ENCODE measurements around the gene RRAS. TPM values are rescaled to one million over a fixed set of nuclear protein-coding genes. Genes with fewer than 3 reads are reported as not detected.
A peak's percentile ranks its signal among the peaks of the same experiment; 100 is the strongest.
"Not testable (repeated sequence)": the region's sequence is repeated elsewhere in the genome, so short reads cannot be mapped to it uniquely, and the experiment has no call there.

The RRAS gene
- total RNA-seq, 4 donors from 2014 or later = 14.0 to 20.2 (median 18.8) TPM

DNA sequence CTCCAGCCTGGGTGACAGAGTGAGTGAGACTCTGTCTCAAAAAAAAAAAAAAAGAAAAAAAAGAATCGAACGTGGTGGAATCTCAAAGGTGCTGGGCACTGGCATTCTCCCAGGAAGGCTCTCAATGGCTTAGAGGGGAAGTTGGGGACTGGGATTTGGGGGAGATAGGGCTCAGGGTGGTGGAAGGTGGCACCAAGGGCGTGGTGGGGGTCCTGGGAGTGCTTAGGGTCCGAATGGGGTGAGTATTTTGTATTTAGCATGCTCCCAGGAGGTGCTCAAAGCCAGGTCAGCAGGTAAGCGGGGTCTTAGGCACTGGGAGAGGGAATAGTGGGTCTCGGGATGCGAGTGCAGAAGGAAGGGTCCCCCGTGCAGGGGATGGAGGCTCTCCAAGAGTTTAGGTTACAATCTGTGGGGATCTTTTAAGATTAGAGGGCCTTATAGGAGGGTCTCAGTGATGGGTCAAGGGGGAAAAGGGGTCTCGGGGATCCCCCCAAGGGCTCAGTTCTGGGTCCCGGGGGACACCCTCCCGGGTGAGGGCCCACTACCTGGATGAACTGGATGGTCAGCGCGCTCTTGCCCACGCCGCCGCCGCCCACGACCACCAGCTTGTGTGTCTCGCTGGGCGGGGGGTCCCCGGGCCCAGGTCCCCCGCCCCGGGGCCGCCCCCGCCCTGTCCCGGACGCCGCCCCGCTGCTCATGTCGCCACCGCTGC lies 386 bp downstream of the RRAS start:
- peak in 1 of 2 donors; percentile 39 for DNase-seq (ENCODE audit: low spot score in 2 of 2)
- peak overlapping the region; percentile 26 for H3K4me3 ChIP-seq (ENCODE audit: low read depth, poor library complexity, severe bottlenecking)
- no peak for TF ChIP-seq POLR2A (IDR thresholded peaks at IDR 0.05)
- TF ChIP-seq, protein P1, sequence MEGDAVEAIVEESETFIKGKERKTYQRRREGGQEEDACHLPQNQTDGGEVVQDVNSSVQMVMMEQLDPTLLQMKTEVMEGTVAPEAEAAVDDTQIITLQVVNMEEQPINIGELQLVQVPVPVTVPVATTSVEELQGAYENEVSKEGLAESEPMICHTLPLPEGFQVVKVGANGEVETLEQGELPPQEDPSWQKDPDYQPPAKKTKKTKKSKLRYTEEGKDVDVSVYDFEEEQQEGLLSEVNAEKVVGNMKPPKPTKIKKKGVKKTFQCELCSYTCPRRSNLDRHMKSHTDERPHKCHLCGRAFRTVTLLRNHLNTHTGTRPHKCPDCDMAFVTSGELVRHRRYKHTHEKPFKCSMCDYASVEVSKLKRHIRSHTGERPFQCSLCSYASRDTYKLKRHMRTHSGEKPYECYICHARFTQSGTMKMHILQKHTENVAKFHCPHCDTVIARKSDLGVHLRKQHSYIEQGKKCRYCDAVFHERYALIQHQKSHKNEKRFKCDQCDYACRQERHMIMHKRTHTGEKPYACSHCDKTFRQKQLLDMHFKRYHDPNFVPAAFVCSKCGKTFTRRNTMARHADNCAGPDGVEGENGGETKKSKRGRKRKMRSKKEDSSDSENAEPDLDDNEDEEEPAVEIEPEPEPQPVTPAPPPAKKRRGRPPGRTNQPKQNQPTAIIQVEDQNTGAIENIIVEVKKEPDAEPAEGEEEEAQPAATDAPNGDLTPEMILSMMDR (IDR thresholded peaks at IDR 0.05) = no peak
- intact Hi-C loops (cut with DNase I; ENCODE audit: low total_unique reads) = loop anchor here (5.0 kb wide), 1 partner anchor 47 kb away; the partner anchor contains the start of gene PRR12
- 2 to 9% methylated on average over 10 to 31 of the region's 31 CpGs for WGBS, 2 donors

DNA sequence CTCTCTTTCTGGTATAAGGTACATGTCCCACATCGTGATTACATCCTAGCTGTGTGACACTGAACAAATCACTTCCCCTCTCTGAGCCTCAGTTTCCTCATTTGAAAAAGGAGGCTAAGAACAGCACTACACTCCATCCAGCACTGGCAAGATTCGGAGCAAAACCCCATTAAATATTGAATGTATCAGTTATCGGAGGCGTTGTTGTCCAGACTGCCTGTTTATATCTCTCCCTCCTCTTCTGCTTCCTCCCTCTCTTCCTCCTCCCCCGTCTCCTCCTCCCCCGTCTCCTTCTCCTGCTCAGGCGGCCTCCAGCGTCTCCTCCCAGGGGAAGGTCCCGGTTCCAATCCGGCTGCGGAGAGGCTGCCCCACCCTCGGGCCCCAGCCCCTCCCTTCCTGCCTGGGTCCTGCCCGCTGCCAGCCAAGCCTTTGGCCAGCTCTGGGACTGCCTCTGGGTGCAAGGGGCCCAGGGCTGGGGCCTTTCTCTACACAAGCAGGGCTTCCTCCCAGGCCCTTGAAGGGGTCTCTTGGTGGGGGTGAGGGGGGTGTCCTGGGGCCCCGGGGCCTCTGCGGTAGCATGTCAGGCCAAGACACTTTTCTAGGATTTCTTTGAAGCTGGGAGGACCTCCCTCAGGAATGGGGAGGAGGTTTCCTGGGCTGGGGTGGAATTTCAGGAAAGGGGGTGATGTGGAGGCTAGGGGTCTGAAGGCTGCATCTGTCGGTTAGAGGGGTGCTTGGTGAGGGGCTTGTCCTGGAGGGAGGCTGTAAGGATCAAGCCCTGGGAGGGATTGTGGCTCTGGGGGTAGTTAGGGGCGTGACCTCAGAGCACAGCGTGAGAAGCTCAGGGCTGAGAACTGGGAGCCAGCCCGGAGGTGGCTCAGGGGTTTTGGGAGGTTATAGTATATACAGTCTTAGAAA lies 1.9 kb downstream of the RRAS start:
- DNase-seq (ENCODE audit: low spot score in 2 of 2) = peak; percentile 82 to 97
- TF ChIP-seq POLR2A (IDR thresholded peaks at IDR 0.05) = no peak
- TF ChIP-seq, protein P1 (IDR thresholded peaks at IDR 0.05) = no peak
- no peak overlapping the region for H3K4me3 ChIP-seq (ENCODE audit: low read depth, poor library complexity, severe bottlenecking)
- intact Hi-C loops (cut with DNase I; ENCODE audit: low total_unique reads) = loop anchor here (5.0 kb wide), 1 partner anchor 46 kb away; the partner anchor contains the start of gene PRR12
- 3 to 4% methylated on average over 19 of the region's 19 CpGs for WGBS, 2 donors

DNA sequence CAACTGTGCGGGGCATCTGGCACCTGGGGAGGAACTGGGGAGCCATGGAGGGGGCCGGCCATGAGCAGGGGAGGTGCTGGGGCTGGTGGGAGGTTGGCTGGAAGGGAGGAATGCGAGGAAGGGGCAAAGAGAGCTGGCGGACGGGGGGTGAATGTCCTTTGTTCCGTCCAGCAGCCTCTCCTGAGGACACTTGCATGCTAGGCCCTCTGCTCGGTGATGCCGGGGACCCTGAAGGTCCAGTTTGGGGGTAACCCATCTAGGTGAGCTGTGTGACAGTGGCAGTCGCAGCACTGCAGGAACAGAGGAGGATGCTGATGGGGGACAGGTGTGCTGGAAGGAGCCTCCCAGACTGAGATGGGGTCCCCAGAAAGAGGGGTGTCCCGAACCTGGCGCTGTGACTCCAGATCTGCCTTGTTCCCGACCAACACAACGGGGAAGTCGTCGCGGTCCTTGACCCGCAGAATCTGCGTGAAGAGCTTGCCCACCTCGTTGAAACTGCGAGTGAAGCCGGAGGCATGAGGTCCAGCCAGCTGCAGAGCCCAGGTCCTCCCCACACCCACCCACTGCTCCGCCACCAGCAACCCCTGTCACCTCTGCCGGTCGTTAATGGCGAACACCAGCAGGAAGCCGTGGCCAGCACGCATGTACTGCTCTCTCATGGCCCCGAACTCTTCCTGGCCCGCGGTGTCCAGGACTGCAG lies 3.6 kb downstream of the RRAS start:
- no peak overlapping the region for H3K4me3 ChIP-seq (ENCODE audit: low read depth, poor library complexity, severe bottlenecking)
- 74 to 80% methylated on average over 29 to 30 of the region's 30 CpGs for WGBS, 2 donors
- intact Hi-C loops (cut with DNase I; ENCODE audit: low total_unique reads) = loop anchor here (5.0 kb wide), 1 partner anchor 44 kb away; the partner anchor contains the start of gene PRR12
- TF ChIP-seq, protein P1 (IDR thresholded peaks at IDR 0.05) = no peak
- TF ChIP-seq POLR2A (IDR thresholded peaks at IDR 0.05) = no peak
- no peak for DNase-seq (ENCODE audit: low spot score in 2 of 2)

DNA sequence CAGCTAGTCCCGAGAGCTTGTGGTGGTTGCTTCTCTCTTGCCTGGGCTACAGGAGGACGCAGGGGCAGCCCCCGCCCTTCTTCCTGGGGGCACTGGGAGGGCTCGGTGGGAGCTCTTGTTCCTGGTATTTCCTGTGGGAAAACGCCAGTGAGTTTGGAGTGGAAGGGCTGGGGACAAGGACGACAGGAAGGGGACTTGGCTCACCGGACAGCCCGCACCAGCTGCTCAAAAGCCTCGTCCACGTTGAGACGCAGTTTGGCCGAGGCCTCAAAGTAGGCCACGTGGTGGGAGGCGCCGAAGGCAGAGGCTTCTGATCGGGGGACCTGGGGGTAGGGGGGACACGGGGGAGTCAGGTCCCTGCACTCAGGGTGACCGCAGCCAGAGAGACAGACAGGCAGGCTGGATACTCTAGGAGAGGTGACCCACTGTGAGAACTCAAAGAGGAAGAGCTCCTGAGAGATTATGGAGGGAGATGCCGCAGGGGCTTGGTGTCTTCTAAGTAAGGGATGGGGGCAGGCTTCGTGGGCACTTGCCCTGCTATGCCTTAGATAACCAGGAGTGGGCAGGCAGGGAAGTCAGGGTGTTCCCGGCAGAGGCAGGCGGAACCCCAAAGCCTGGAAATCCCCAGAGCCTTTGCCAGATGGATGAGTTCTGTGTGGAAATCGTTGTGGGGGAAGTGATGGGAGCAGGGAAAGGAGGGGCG lies 4.3 kb downstream of the RRAS start:
- no peak overlapping the region for H3K4me3 ChIP-seq (ENCODE audit: low read depth, poor library complexity, severe bottlenecking)
- TF ChIP-seq POLR2A (IDR thresholded peaks at IDR 0.05) = no peak
- TF ChIP-seq, protein P1 (IDR thresholded peaks at IDR 0.05) = no peak
- DNase-seq (ENCODE audit: low spot score in 2 of 2) = no peak
- WGBS, 2 donors = 37 to 44% methylated on average over 24 of the region's 24 CpGs
- intact Hi-C loops (cut with DNase I; ENCODE audit: low total_unique reads) = loop anchor here (5.0 kb wide), 1 partner anchor 43 kb away; the partner anchor contains the start of gene PRR12

DNA sequence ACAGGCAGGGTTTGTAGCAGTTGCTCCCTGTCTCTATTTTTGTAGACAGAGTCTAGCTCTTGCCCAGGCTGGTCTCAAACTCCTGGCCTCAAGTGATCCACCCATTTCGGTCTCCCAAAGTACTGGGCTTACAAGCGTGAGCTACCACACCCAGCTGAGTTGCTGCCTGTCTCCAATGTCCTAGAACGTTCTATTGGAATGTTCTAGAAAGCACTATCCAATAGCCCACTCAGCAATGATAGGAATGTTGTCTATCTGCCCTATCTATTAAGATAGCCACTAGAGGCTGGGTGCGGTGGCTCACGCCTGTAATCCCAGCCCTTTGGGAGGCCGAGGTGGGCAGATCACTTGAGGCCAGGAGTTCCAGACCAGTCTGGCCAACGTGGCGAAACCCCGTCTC lies 6.7 kb downstream of the RRAS start:
- DNase-seq (ENCODE audit: low spot score in 2 of 2); intact Hi-C loops (cut with DNase I; ENCODE audit: low total_unique reads): not testable (repeated sequence)
- 61 to 62% methylated on average over 9 of the region's 9 CpGs for WGBS, 2 donors

More for the DNA sequence above, 6.7 kb downstream of the RRAS start:
- not testable (repeated sequence) for H3K4me3 ChIP-seq (ENCODE audit: low read depth, poor library complexity, severe bottlenecking)
